Measurements from ENCODE around the gene MEF2C.

DNA sequence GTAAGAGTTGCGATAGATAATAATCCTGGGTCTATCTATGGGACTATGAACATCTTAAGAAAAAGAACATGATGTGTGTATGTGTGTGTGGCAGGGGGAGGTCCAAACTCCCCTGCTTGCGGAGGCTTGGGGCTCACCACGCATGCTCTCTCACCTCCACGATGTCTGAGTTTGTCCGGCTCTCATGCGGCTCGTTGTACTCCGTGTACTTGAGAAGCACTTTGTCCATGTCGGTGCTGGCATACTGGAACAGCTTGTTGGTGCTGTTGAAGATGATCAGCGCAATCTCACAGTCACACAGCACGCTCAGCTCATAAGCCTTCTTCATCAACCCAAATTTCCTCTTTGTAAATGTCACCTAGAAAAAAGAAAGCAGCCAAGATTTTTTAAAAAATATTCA is 78.5 kb downstream of the MEF2C start:
- TF ChIP-seq EZH2phosphoT487 (IDR thresholded peaks at IDR 0.05; ENCODE audit: insufficient read depth, low read depth) (no peak), EZH2 (IDR thresholded peaks at IDR 0.05; ENCODE audit: insufficient read depth, poor library complexity, severe bottlenecking) (no peak)

Measured in GM23248 (cell line).